Activated T-cell treated with anti-CD3 and anti-CD28 coated beads, Interleukin-2, amount 50 U/mL, for 72 hours (primary cell): ENCODE measurements around the gene ZNF222. TPM values are rescaled to one million over a fixed set of nuclear protein-coding genes. Genes with fewer than 3 reads are reported as not detected.
A peak's percentile ranks its signal among the peaks of the same experiment; 100 is the strongest.

Experiments
- ATAC-seq, 2 donors: fragments of 150-1000 bp; cut with Tn5 transposase; replicated peaks in 1 of 2; 2 replicates each; pipeline ENCODE4 v1.10.0; 2021; ENCODE audit warnings: moderate library complexity in 2 of 2, mild to moderate bottlenecking in 1 of 2
- DNase-seq, 2 donors: peaks; one replicate each; pipeline ENCODE4 v3.0.0; 2021 to 2022; ENCODE audit warnings: mixed read lengths in 1 of 2
- H3K27ac Mint-ChIP-seq: one replicate; pipeline ENCODE4 v1.8.0; 2022; ENCODE audit warnings: mild to moderate bottlenecking, moderate library complexity, mixed read lengths
- H3K27me3 Mint-ChIP-seq: one replicate; pipeline ENCODE4 v1.8.0; 2022; ENCODE audit warnings: low read depth, mixed read lengths
- H3K36me3 Mint-ChIP-seq, 2 donors: one replicate each; pipeline ENCODE4 v1.8.0; 2022; ENCODE audit warnings: mixed read lengths in 2 of 2, mild to moderate bottlenecking in 1 of 2; ENCODE audit not compliant: insufficient read depth in 2 of 2
- H3K4me1 Mint-ChIP-seq: one replicate; pipeline ENCODE4 v1.8.0; 2022; ENCODE audit warnings: low read depth, mixed read lengths
- H3K4me3 Mint-ChIP-seq, 2 donors: one replicate each; pipeline ENCODE4 v1.8.0; 2022; ENCODE audit warnings: mild to moderate bottlenecking in 2 of 2, mixed read lengths in 2 of 2, moderate library complexity in 2 of 2
- H3K9me3 Mint-ChIP-seq, 2 donors: one replicate each; pipeline ENCODE4 v1.8.0; 2022; ENCODE audit warnings: mixed read lengths in 2 of 2
- total RNA-seq, 2 donors: library from RNA; stranded (reverse); gene quantifications; one replicate each; pipeline ENCODE4 v1.2.3, GENCODE V29; 2022

The ZNF222 gene
- total RNA-seq, 2 donors from 2014 or later = 2.7 to 3.0 TPM

DNA sequence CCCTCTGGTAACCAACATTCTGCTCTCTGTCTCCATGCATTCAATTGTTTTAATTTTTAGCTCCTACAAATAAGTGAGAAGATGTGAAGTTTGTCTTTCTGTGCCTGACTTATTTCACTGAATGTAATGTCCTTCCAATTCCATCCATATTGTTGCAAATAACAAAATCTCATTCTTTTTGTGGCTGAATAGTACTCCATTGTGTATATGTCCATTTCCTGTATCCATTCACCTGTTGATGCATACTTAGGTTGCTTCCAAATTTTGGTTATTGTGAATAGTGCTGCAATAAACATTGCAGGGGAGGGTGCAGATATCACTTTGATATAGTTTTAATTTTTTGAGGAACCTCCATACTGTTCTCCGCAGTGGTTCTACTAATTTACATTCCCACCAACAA lies 44.2 kb downstream of the ZNF222 start:
- H3K4me1 Mint-ChIP-seq = peaks cover 20% of the 10 kb centered on the region
- no peak overlapping the region for H3K27ac Mint-ChIP-seq
- H3K36me3 Mint-ChIP-seq = peaks cover 34 to 42% of the 10 kb centered on the region in 2 donors
- H3K9me3 Mint-ChIP-seq = peaks cover 28 to 31% of the 10 kb centered on the region in 2 donors
- ATAC-seq (no peak), DNase-seq (no peak)
- H3K4me3 Mint-ChIP-seq = no peak overlapping the region
- no peaks in the 10 kb centered on the region for H3K27me3 Mint-ChIP-seq

DNA sequence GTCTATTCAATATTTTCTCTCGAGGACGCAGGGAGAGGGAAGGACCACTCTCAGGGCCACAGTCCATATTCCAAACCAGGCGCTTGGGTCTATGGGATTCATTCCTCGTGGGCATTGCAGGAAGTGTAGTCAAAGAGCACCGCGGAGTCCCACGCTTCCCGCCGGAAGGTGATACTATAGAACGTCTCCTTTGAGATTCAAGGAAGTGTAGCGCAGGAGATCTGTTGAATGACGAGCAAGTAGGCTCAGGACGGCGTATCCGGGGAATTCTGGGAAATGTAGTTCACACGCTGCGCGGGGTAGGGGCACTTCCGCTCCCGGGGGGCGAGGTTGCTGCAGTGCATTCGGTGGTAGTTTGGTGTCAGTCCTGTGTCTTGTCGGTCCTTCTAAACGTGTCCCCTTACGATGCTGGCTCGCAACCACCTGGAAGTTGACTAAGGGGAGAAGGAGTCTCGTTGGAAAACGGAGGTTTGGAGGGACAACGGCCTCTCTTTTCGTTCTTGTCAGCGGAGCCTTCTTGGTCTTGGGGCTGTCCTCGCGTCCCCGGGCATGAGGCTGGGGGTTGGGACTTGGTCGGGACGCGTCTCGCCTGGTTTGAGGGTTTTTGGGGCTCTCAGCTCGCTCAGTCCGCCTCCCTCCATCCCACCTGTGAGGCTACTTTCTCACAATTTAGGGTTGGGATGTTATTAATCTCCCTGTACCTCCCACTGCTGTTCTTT lies 46.8 kb downstream of the ZNF222 start, which contains the start of gene ZNF284:
Gene ZNF284, plus strand, starts transcription at position 336 of the 719 bp plus-strand sequence. CDS start 4,231 bp downstream, outside the sequence.
- DNase-seq (peak; percentile 84 to 85), ATAC-seq (peak; percentile 100)
- Mint-ChIP-seq H3K27ac (peak within 1 kb of the TSS; percentile 70), H3K9me3 (peaks cover 17 to 24% of the 10 kb centered on the region in 2 donors), H3K27me3 (no peaks in the 10 kb centered on the region), H3K4me1 (peaks cover 28% of the 10 kb centered on the region), H3K4me3 (peak within 1 kb of the TSS; percentile 88 to 94), H3K36me3 (peaks cover 26 to 28% of the 10 kb centered on the region in 2 donors)

DNA sequence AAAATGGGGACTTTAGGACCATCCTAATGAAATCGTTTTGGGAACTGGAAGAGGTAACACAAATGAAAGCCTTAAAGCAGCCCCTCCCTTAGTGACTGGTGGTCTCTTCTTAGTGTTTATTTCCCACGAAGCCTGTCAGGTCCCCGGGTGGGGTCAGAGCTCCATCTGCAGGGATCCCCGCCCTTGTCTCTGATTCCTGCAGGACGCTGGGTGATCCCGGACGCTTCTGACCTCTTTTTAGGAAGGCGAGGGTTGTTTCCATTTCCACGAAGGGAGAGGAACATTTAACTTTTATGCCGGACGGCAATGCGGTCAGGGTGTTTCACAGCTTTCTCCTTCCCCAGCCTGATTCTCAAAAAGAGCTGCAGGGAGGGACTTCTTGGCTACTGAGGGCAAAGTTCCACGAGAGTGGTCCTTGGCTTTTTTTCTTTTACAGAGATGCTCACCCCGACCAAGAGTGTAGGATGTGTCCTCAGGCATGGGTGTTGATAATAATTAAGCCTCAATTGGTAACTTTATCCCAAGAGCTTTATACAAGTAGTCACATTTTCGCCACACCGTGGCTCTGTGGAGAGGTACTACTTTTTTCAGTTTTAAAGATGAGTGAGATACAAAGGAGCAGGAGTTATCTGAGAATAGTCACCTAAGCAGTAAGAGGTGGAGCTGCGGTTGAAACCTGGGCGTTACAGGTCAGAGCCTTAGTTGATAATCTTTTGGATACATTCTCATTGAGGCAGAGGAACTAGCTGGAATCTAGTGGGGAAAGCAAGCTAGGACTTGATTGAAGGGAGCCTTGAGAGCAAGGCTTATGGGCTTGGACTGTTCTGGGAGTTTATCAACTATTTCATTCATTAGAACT lies 47.6 kb downstream of the ZNF222 start:
- H3K4me3 Mint-ChIP-seq = peak overlapping the region; percentile 88 to 94
- DNase-seq (no peak), ATAC-seq (peak in 1 of 2 donors; percentile 4)
- H3K36me3 Mint-ChIP-seq = peaks cover 24 to 25% of the 10 kb centered on the region in 2 donors
- peak overlapping the region; percentile 21 for H3K27ac Mint-ChIP-seq
- H3K4me1 Mint-ChIP-seq = peaks cover 28% of the 10 kb centered on the region
- peaks cover 12 to 22% of the 10 kb centered on the region in 2 donors for H3K9me3 Mint-ChIP-seq
- H3K27me3 Mint-ChIP-seq = no peaks in the 10 kb centered on the region

DNA sequence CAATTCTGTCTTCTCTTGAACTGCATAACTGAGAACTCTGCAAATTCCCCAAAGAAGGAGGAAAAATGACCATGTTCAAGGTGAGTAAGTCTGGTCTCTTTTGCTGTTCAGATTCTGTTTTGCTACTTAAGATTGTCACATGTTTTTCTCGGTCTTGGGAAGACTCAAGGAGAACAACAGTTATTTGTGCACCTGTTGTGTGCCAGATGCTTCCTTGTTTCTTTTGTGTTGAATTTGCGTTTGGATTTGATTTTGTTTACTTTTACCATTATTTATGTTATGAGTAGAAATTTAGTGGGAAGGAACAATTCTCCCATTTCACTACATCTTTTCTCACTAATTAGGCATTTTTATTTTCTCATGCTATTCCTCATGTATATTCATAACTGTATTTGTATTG lies 51.1 kb downstream of the ZNF222 start:
- Mint-ChIP-seq H3K4me1 (peaks cover 25% of the 10 kb centered on the region), H3K27ac (no peak overlapping the region), H3K4me3 (no peak overlapping the region), H3K9me3 (peaks cover 3 to 11% of the 10 kb centered on the region in 2 donors), H3K36me3 (peaks cover 14 to 25% of the 10 kb centered on the region in 2 donors), H3K27me3 (no peaks in the 10 kb centered on the region)
- ATAC-seq (no peak), DNase-seq (no peak)

Other genes starting within 250 kb of the ZNF222 start
- gene KCNN4, start 244.4 kb upstream of the ZNF222 start, total RNA-seq = 100 to 1,000 TPM in 1 of 2 donors, 10 to 100 TPM in 1; 91.6 to 118 TPM
- gene LYPD5, start 222.9 kb upstream of the ZNF222 start, total RNA-seq = 1 to 10 TPM in 1 of 2 donors, under 1 TPM in 1; 0.21 to 1.1 TPM
- 1 to 10 TPM; 6.9 to 7.3 TPM for gene ZNF283, start 198.1 kb upstream of the ZNF222 start, total RNA-seq
- gene ZNF404, start 141.4 kb upstream of the ZNF222 start, total RNA-seq = 1 to 10 TPM; 1.6 to 3.3 TPM
- gene ZNF45, start 90.1 kb upstream of the ZNF222 start, total RNA-seq = 10 to 100 TPM; 11.4 to 13.9 TPM
- 1 to 10 TPM; 3.4 to 3.5 TPM for gene ZNF221, start 74.2 kb upstream of the ZNF222 start, total RNA-seq
- 1 to 10 TPM; 6.0 to 7.5 TPM for gene ZNF155, start 41.2 kb upstream of the ZNF222 start, total RNA-seq
- gene ZNF230, start 22.4 kb upstream of the ZNF222 start, total RNA-seq = 1 to 10 TPM; 5.5 to 5.8 TPM
- 1 to 10 TPM in 1 of 2 donors, under 1 TPM in 1; 0.81 to 2.5 TPM for gene ZNF223, start 26.7 kb downstream of the ZNF222 start, total RNA-seq
- gene ZNF284, start 46.8 kb downstream of the ZNF222 start, total RNA-seq = 1 to 10 TPM; 3.3 TPM
- 10 to 100 TPM; 23.6 to 26.3 TPM for gene ZNF224, start 69.0 kb downstream of the ZNF222 start, total RNA-seq
- 1 to 10 TPM; 1.9 to 3.0 TPM for gene ZNF225, start 88.0 kb downstream of the ZNF222 start, total RNA-seq
- gene ZNF234, start 116.2 kb downstream of the ZNF222 start, total RNA-seq = 1 to 10 TPM; 6.2 to 8.5 TPM
- 10 to 100 TPM; 15.3 to 16.3 TPM for gene ZNF226, start 139.7 kb downstream of the ZNF222 start, total RNA-seq
- gene ZNF227, start 187.2 kb downstream of the ZNF222 start, total RNA-seq = 10 to 100 TPM; 31.5 to 36.6 TPM
- gene ZNF233, start 234.5 kb downstream of the ZNF222 start, total RNA-seq = under 1 TPM; 0.28 to 0.38 TPM